Subcutaneous abdominal adipose tissue (tissue), 5 donors: ENCODE results near the gene TRIM41.

ENCODE experiments used
- H3K27ac ChIP-seq: one replicate; pipeline ENCODE4 v1.7.0; 2013; ENCODE audit warnings: low read depth, mild to moderate bottlenecking, inconsistent platforms, low read length, moderate library complexity
- H3K27me3 ChIP-seq, 5 donors: one replicate each; pipeline ENCODE4 v1.7.0; 2013; ENCODE audit warnings: low read length in 5 of 5, inconsistent platforms in 1 of 5; ENCODE audit not compliant: control insufficient read depth in 5 of 5, insufficient read depth in 4 of 5
- H3K36me3 ChIP-seq, 5 donors: one replicate each; pipeline ENCODE4 v1.7.0; 2013; ENCODE audit warnings: low read length in 5 of 5; ENCODE audit not compliant: control insufficient read depth in 5 of 5, insufficient read depth in 5 of 5
- H3K4me1 ChIP-seq, 5 donors: one replicate each; pipeline ENCODE4 v1.7.0; 2013; ENCODE audit warnings: low read length in 5 of 5, mild to moderate bottlenecking in 3 of 5, moderate library complexity in 1 of 5; ENCODE audit not compliant: control insufficient read depth in 5 of 5, insufficient read depth in 5 of 5
- H3K4me3 ChIP-seq, 5 donors: one replicate each; pipeline ENCODE4 v1.7.0; 2013; ENCODE audit warnings: low read length in 5 of 5, low read depth in 1 of 5
- H3K9ac ChIP-seq, 5 donors: one replicate each; pipeline ENCODE4 v1.7.0; 2013; ENCODE audit warnings: low read length in 5 of 5, mild to moderate bottlenecking in 4 of 5, moderate library complexity in 3 of 5
- H3K9me3 ChIP-seq, 5 donors: one replicate each; pipeline ENCODE4 v1.7.0; 2013; ENCODE audit warnings: low read length in 5 of 5; ENCODE audit not compliant: control insufficient read depth in 5 of 5
- donor health status: healthy.
- donor health status: healthy.
- donor health status: healthy.
- donor health status: healthy.
- donor health status: healthy.

The TRIM41 gene

GRCh38 chr5:181232593-181232992 lies 9.5 kb downstream of the TRIM41 start:
- peaks cover 10 to 78% (median 60%) of the 10 kb centered on the region in 5 donors for H3K36me3 ChIP-seq
- H3K9me3 ChIP-seq: no peaks in the 10 kb centered on the region
- H3K9ac ChIP-seq: peak overlapping the region in 1 of 5 donors; percentile 16
- no peak overlapping the region for H3K4me3 ChIP-seq
- H3K27me3 ChIP-seq: no peaks in the 10 kb centered on the region
- H3K27ac ChIP-seq: no peak overlapping the region
- H3K4me1 ChIP-seq: peaks cover 0 to 22% (median 19%) of the 10 kb centered on the region in 5 donors

GRCh38 chr5:181233088-181233800 lies 10.2 kb downstream of the TRIM41 start:
- no peak overlapping the region for H3K4me3 ChIP-seq
- H3K36me3 ChIP-seq: peaks cover 15 to 82% (median 66%) of the 10 kb centered on the region in 5 donors
- no peak overlapping the region for H3K9ac ChIP-seq
- peaks cover 0 to 22% (median 19%) of the 10 kb centered on the region in 5 donors for H3K4me1 ChIP-seq
- H3K27ac ChIP-seq: no peak overlapping the region
- no peaks in the 10 kb centered on the region for H3K9me3 ChIP-seq
- no peaks in the 10 kb centered on the region for H3K27me3 ChIP-seq

- Histone ChIP-seq H3K36me3 (peaks cover 15 to 88% (median 73%) of the 10 kb centered on the region in 5 donors), H3K27ac (no peak overlapping the region), H3K4me3 (no peak overlapping the region), H3K9me3 (no peaks in the 10 kb centered on the region), H3K4me1 (peaks cover 0 to 22% (median 19%) of the 10 kb centered on the region in 5 donors), H3K27me3 (no peaks in the 10 kb centered on the region), H3K9ac (no peak overlapping the region)
Measured at GRCh38 chr5:181233801-181234454, 10.8 kb downstream of the TRIM41 start.

GRCh38 chr5:181234455-181235306 lies 11.6 kb downstream of the TRIM41 start:
- H3K9ac ChIP-seq: peak overlapping the region in 1 of 5 donors; percentile 17
- peaks cover 15 to 88% (median 77%) of the 10 kb centered on the region in 5 donors for H3K36me3 ChIP-seq
- peak overlapping the region; percentile 30 for H3K27ac ChIP-seq
- peaks cover 0 to 22% (median 19%) of the 10 kb centered on the region in 5 donors for H3K4me1 ChIP-seq
- no peaks in the 10 kb centered on the region for H3K27me3 ChIP-seq
- H3K4me3 ChIP-seq: no peak overlapping the region
- no peaks in the 10 kb centered on the region for H3K9me3 ChIP-seq

- H3K27ac ChIP-seq: peak overlapping the region; percentile 30
- H3K36me3 ChIP-seq: peaks cover 15 to 93% (median 80%) of the 10 kb centered on the region in 5 donors
- H3K27me3 ChIP-seq: no peaks in the 10 kb centered on the region
- peaks cover 0 to 22% (median 19%) of the 10 kb centered on the region in 5 donors for H3K4me1 ChIP-seq
- H3K9me3 ChIP-seq: no peaks in the 10 kb centered on the region
- H3K4me3 ChIP-seq: no peak overlapping the region
- H3K9ac ChIP-seq: no peak overlapping the region
Measured at GRCh38 chr5:181235323-181235688, 12.2 kb downstream of the TRIM41 start.

- Histone ChIP-seq H3K4me1 (peaks cover 0 to 22% (median 19%) of the 10 kb centered on the region in 5 donors), H3K36me3 (peaks cover 15 to 94% (median 81%) of the 10 kb centered on the region in 5 donors), H3K27ac (peak overlapping the region; percentile 30), H3K27me3 (no peaks in the 10 kb centered on the region), H3K9me3 (no peaks in the 10 kb centered on the region), H3K9ac (no peak overlapping the region), H3K4me3 (no peak overlapping the region)
Measured at GRCh38 chr5:181235689-181236366, 12.7 kb downstream of the TRIM41 start.

GRCh38 chr5:181236471-181236870 lies 13.4 kb downstream of the TRIM41 start:
- Histone ChIP-seq H3K27me3 (no peaks in the 10 kb centered on the region), H3K27ac (no peak overlapping the region), H3K9ac (no peak overlapping the region), H3K4me3 (no peak overlapping the region), H3K36me3 (peaks cover 15 to 94% (median 83%) of the 10 kb centered on the region in 5 donors), H3K4me1 (peaks cover 0 to 27% (median 21%) of the 10 kb centered on the region in 5 donors), H3K9me3 (no peaks in the 10 kb centered on the region)

- Histone ChIP-seq H3K9me3 (no peaks in the 10 kb centered on the region), H3K36me3 (peaks cover 15 to 98% (median 89%) of the 10 kb centered on the region in 5 donors), H3K4me1 (peaks cover 4 to 33% (median 27%) of the 10 kb centered on the region in 5 donors), H3K4me3 (no peak overlapping the region), H3K9ac (no peak overlapping the region), H3K27me3 (no peaks in the 10 kb centered on the region), H3K27ac (no peak overlapping the region)
Measured at GRCh38 chr5:181236954-181237641, 14.0 kb downstream of the TRIM41 start.

GRCh38 chr5:181237729-181238385 lies 14.8 kb downstream of the TRIM41 start:
- H3K9ac ChIP-seq: no peak overlapping the region
- H3K27me3 ChIP-seq: no peaks in the 10 kb centered on the region
- H3K4me1 ChIP-seq: peaks cover 7 to 34% (median 29%) of the 10 kb centered on the region in 5 donors
- no peaks in the 10 kb centered on the region for H3K9me3 ChIP-seq
- no peak overlapping the region for H3K27ac ChIP-seq
- H3K4me3 ChIP-seq: no peak overlapping the region
- H3K36me3 ChIP-seq: peaks cover 15 to 92% (median 83%) of the 10 kb centered on the region in 5 donors
